ENCODE results near the gene PYGM. TPM values are rescaled to one million over a fixed set of nuclear protein-coding genes. Genes with fewer than 3 reads are reported as not detected.

Gene PYGM
- total and polyA plus RNA-seq, 12 donors: 1.4 to 10.1 (median 3.8) TPM

GRCh38 chr11:64750361-64751054, 9.3 kb downstream of the PYGM start:
- DNase-seq: no peak
- H3K36me3 ChIP-seq (replicated peaks in 1 of 2): no peaks in the 10 kb centered on the region
- 89 to 95% (median 93%) methylated on average over 13 of the region's 13 CpGs for WGBS, 4 donors

GRCh38 chr11:64747961-64748665, 11.7 kb downstream of the PYGM start:
- intact Hi-C loops (cut with DNase I): no loop called here
- WGBS, 4 donors: 79 to 92% (median 88%) methylated on average over 13 to 15 of the region's 15 CpGs
- H3K27me3 ChIP-seq: no peaks in the 10 kb centered on the region
- H3K4me1 ChIP-seq (replicated peaks in 1 of 2): peaks cover 8 to 27% of the 10 kb centered on the region in 2 donors
- H3K4me3 ChIP-seq: no peak overlapping the region
- no peaks in the 10 kb centered on the region for H3K9me3 ChIP-seq (replicated peaks in 1 of 3)
- H3K27ac ChIP-seq: no peak overlapping the region
- no peak for DNase-seq
- H3K36me3 ChIP-seq (replicated peaks in 1 of 2): no peaks in the 10 kb centered on the region
- no peak for TF ChIP-seq CTCF (IDR thresholded peaks at IDR 0.05)
- TF ChIP-seq POLR2A (IDR thresholded peaks at IDR 0.05): no peak

More at GRCh38 chr11:64750361-64751054, 9.3 kb downstream of the PYGM start:
- Histone ChIP-seq H3K9me3 (replicated peaks in 1 of 3) (no peaks in the 10 kb centered on the region), H3K27ac (no peak overlapping the region), H3K4me1 (replicated peaks in 1 of 2) (peaks cover 0 to 8% of the 10 kb centered on the region in 2 donors), H3K27me3 (no peaks in the 10 kb centered on the region), H3K4me3 (no peak overlapping the region)
- intact Hi-C loops (cut with DNase I): no loop called here
- TF ChIP-seq CTCF (IDR thresholded peaks at IDR 0.05) (no peak), POLR2A (IDR thresholded peaks at IDR 0.05) (no peak)

GRCh38 chr11:64746486-64746885, 13.3 kb downstream of the PYGM start:
- H3K27me3 ChIP-seq: peaks cover 8% of the 10 kb centered on the region
- WGBS, 4 donors: 77 to 88% (median 83%) methylated on average over 5 to 10 of the region's 10 CpGs
- H3K27ac ChIP-seq: peak overlapping the region in 4 of 5 donors; percentile 36 to 91 (median 58)
- H3K4me3 ChIP-seq: no peak overlapping the region
- TF ChIP-seq POLR2A (IDR thresholded peaks at IDR 0.05): no peak
- TF ChIP-seq CTCF (IDR thresholded peaks at IDR 0.05): no peak
- no peaks in the 10 kb centered on the region for H3K36me3 ChIP-seq (replicated peaks in 1 of 2)
- no peaks in the 10 kb centered on the region for H3K9me3 ChIP-seq (replicated peaks in 1 of 3)
- intact Hi-C loops (cut with DNase I): no loop called here
- H3K4me1 ChIP-seq (replicated peaks in 1 of 2): peaks cover 15 to 39% of the 10 kb centered on the region in 2 donors
- DNase-seq: no peak

- 3 to 5% (median 3%) methylated on average over 25 to 52 of the region's 52 CpGs for WGBS, 4 donors
- peak in 1 of 2 donors; percentile 35 for TF ChIP-seq POLR2A (IDR thresholded peaks at IDR 0.05)
- no peak for TF ChIP-seq CTCF (IDR thresholded peaks at IDR 0.05)
- peak overlapping the region; percentile 54 to 91 (median 77) for H3K27ac ChIP-seq
- H3K9me3 ChIP-seq (replicated peaks in 1 of 3): no peaks in the 10 kb centered on the region
- peaks cover 15 to 39% of the 10 kb centered on the region in 2 donors for H3K4me1 ChIP-seq (replicated peaks in 1 of 2)
- no peaks in the 10 kb centered on the region for H3K36me3 ChIP-seq (replicated peaks in 1 of 2)
- peaks cover 8% of the 10 kb centered on the region for H3K27me3 ChIP-seq
- intact Hi-C loops (cut with DNase I): no loop called here
- peak overlapping the region in 2 of 4 donors; percentile 3 to 56 for H3K4me3 ChIP-seq
- peak; percentile 71 to 87 (median 76) for DNase-seq
Observed at GRCh38 chr11:64745521-64746328, 14.0 kb downstream of the PYGM start.
